K562 (cell line): Measurements from ENCODE around the gene CHD1L. TPM values are rescaled to one million over a fixed set of nuclear protein-coding genes. Genes with fewer than 3 reads are reported as not detected.
A peak's percentile ranks its signal among the peaks of the same experiment; 100 is the strongest.
"Not testable (repeated sequence)": the region's sequence is repeated elsewhere in the genome, so short reads cannot be mapped to it uniquely, and the experiment has no call there.

Experiments
- ATAC-seq: fragments of 200-7000 bp; cut with Tn5 transposase; 3 replicates; pipeline ENCODE4 v1.9.1; 2020; ENCODE audit warnings: moderate library complexity
- BruUV-seq: library from RNA; stranded (reverse); fragments of 400-500 nt; replicated peaks from 2 replicates; lab custom pipeline; 2021; lab: Mats Ljungman, UMichigan
- CTCF ChIA-PET: fragments of 300-600 bp; formaldehyde crosslinking; extraction: SDS; loops from one replicate; lab custom pipeline; 2021; ENCODE audit warnings: low intra/inter-chr PET ratio; lab: Yijun Ruan, JAX
- POLR2A ChIA-PET: fragments of 300-600, 350-650 bp; sonication (Branson Sonifier 250); formaldehyde crosslinking; extraction: SDS; loops from one replicate; lab custom pipeline; 2021; ENCODE audit warnings: antibody characterized with exemption, inconsistent platforms; lab: Yijun Ruan, JAX
- DNase-seq, 4 experiments: peaks; one replicate each; pipeline versions ENCODE4 v3.0.0 to v3.0.0-alpha.2; 2011 to 2018; ENCODE audit warnings: low spot score in 3 of 4, mixed read lengths in 3 of 4; ENCODE audit errors: extremely low read depth in 1 of 4
- FAIRE-seq: peaks from 2 replicates; lab custom pipeline; 2011; peaks lifted over from hg19 to GRCh38; lab: Jason Lieb, UNC
- H2AFZ ChIP-seq: 2 replicates; pipeline ENCODE4 v1.6.0; 2011; ENCODE audit warnings: low read depth, low read length, control low read depth, inconsistent platforms
- H3K27ac ChIP-seq: fragments of 200-600 bp; 3 replicates; pipeline ENCODE4 v1.8.0; 2011; ENCODE audit warnings: low read depth, mild to moderate bottlenecking, control low read depth, inconsistent platforms, low read length, moderate library complexity, mixed read lengths; ENCODE audit errors: extremely low read depth
- H3K27me3 ChIP-seq, 2 experiments: fragments of 300-600 bp in 1 of 2; 2 replicates in 1 of 2; 3 replicates in 1 of 2; pipeline versions ENCODE4 v1.6.0 to v1.8.0; 2011; ENCODE audit warnings: inconsistent platforms in 2 of 2, low read length in 2 of 2, mild to moderate bottlenecking in 1 of 2, mixed read lengths in 1 of 2, moderate library complexity in 1 of 2; ENCODE audit not compliant: control insufficient read depth in 2 of 2, insufficient read depth in 2 of 2
- H3K36me3 ChIP-seq: fragments of 300-600 bp; 3 replicates; pipeline ENCODE4 v1.8.0; 2011; ENCODE audit warnings: mild to moderate bottlenecking, low read length, inconsistent platforms; ENCODE audit not compliant: control insufficient read depth, insufficient read depth
- H3K4me1 ChIP-seq, 2 experiments: fragments of 200-600 bp in 1 of 2; replicated peaks in 1 of 2; 2 replicates in 1 of 2; 3 replicates in 1 of 2; pipeline versions ENCODE4 v1.5.1 to v1.8.0; 2011; ENCODE audit warnings: inconsistent platforms in 2 of 2, low read length in 2 of 2, mild to moderate bottlenecking in 1 of 2, mixed read lengths in 1 of 2, moderate library complexity in 1 of 2; ENCODE audit not compliant: control insufficient read depth in 2 of 2, insufficient read depth in 2 of 2
- H3K4me2 ChIP-seq: 2 replicates; pipeline ENCODE4 v1.6.1; 2011; ENCODE audit warnings: low read length, control low read depth, inconsistent platforms, mixed read lengths; ENCODE audit not compliant: insufficient read depth
- H3K4me3 ChIP-seq: fragments of 200-600 bp; sonication (generic), shearing (Covaris generic); 2 replicates; pipeline ENCODE4 v1.5.1; 2016; ENCODE audit warnings: control low read depth, inconsistent platforms
- H3K79me2 ChIP-seq: fragments of 200-600 bp; 3 replicates; pipeline ENCODE4 v1.8.0; 2011; ENCODE audit warnings: low read length, inconsistent platforms; ENCODE audit not compliant: control insufficient read depth, insufficient read depth
- H3K9ac ChIP-seq, 2 experiments: 2 replicates each; pipeline versions ENCODE4 v1.6.0 to v1.6.1; 2011; ENCODE audit warnings: low read depth in 2 of 2, low read length in 2 of 2, control low read depth in 1 of 2, inconsistent platforms in 1 of 2, mild to moderate bottlenecking in 1 of 2, mixed read lengths in 1 of 2; ENCODE audit not compliant: insufficient read depth in 1 of 2
- H3K9me1 ChIP-seq: one replicate; pipeline ENCODE4 v1.6.0; 2011; ENCODE audit warnings: inconsistent platforms, mild to moderate bottlenecking, low read length, moderate library complexity; ENCODE audit not compliant: control insufficient read depth, insufficient read depth
- H3K9me3 ChIP-seq: replicated peaks from 2 replicates; pipeline ENCODE4 v1.5.1; 2011; ENCODE audit warnings: low read depth, low read length, inconsistent platforms; ENCODE audit not compliant: control insufficient read depth, insufficient read depth
- H4K20me1 ChIP-seq: replicated peaks from 2 replicates; pipeline ENCODE4 v1.6.1; 2011; ENCODE audit warnings: low read length, inconsistent platforms, mixed read lengths; ENCODE audit not compliant: control insufficient read depth, insufficient read depth
- DPF2 ChIP-seq: fragments of 450-650 bp; IDR thresholded peaks from 2 replicates; pipeline ENCODE4 v1.6.1; 2016
- ILF3 ChIP-seq: fragments of 450-650 bp; IDR thresholded peaks from 2 replicates; pipeline ENCODE4 v1.6.1; 2018; ENCODE audit warnings: antibody characterized with exemption, mild to moderate bottlenecking, moderate library complexity, borderline replicate concordance
- PRMT5 ChIP-seq: sonication (generic); formaldehyde crosslinking; IDR thresholded peaks from 2 replicates; pipeline ENCODE4 v1.5.0; 2020; ENCODE audit warnings: missing genetic modification reagents
- RBM25 ChIP-seq: fragments of 200-400 bp; formaldehyde crosslinking; IDR thresholded peaks from 2 replicates; pipeline ENCODE4 v1.6.1; 2018; ENCODE audit warnings: low read length, low read depth, moderate library complexity; ENCODE audit not compliant: severe bottlenecking
- STAT5A ChIP-seq: IDR thresholded peaks from 2 replicates; pipeline ENCODE4 v1.6.1; 2012; ENCODE audit warnings: low read length, inconsistent platforms, borderline replicate concordance
- ZNF239 ChIP-seq: fragments of 250-450 bp; sonication (Bioruptor Pico); IDR thresholded peaks from 2 replicates; pipeline ENCODE4 v1.4.0; 2020; ENCODE audit warnings: mild to moderate bottlenecking
- ZNF354B ChIP-seq: fragments of 250-450 bp; sonication (Bioruptor Pico); IDR thresholded peaks from 2 replicates; pipeline ENCODE4 v1.4.0; 2020
- ZNF507 ChIP-seq: conservative IDR thresholded peaks from 2 replicates; pipeline ENCODE4 v1.6.1; 2017; ENCODE audit warnings: missing genetic modification characterization, missing compliant biosample characterization
- ZNF76 ChIP-seq: fragments of 250-450 bp; sonication (Bioruptor Pico); IDR thresholded peaks from 2 replicates; pipeline ENCODE4 v1.4.0; 2020; ENCODE audit warnings: mild to moderate bottlenecking, moderate library complexity, borderline replicate concordance
- WGBS: fragments of 100-300 bp; shearing (Covaris generic); methylation state at CpG from one replicate; pipeline ENCODE4 v1.1.6; 2016; ENCODE audit warnings: low coverage, mixed read lengths; ENCODE audit not compliant: insufficient coverage; ENCODE audit errors: missing lambda C conversion rate; 5-methylcytosine and 5-hydroxymethylcytosine counted together
- in situ Hi-C: fragments of 300-500 bp; cut with MboI; formaldehyde crosslinking; loops from 4 replicates; pipeline ENCODE4 v1.15.0; 2018; ENCODE audit warnings: inconsistent platforms, mixed read lengths
- intact Hi-C: fragments of 100-400 bp; cut with micrococcal nuclease; formaldehyde crosslinking; loops from 2 replicates; pipeline ENCODE4 v1.14.2; 2022
- polyA plus RNA-seq, 8 experiments: library from polyadenylated mRNA; depleted of rRNA in 4 of 8; stranded (reverse) in 5 of 8; unstranded in 3 of 8; fragments of >200 nt; fragmentation: Nextera tagmentation in 2 of 8; fragmentation: Illumina TruSeq in 1 of 8; extraction: Ambion mirVana in 2 of 8; extraction: Trizol in 1 of 8; gene quantifications; 2 replicates each; pipeline versions ENCODE4 v1.2.1 to v1.2.3, GENCODE V29; 2011 to 2014; ENCODE audit warnings: inconsistent platforms in 1 of 8, missing spikeins in 1 of 8
- total RNA-seq, 7 experiments: library from RNA; depleted of rRNA in 6 of 7; stranded (reverse); fragments of >200 nt in 6 of 7; fragmentation: Illumina TruSeq in 2 of 7; extraction: Trizol in 2 of 7; gene quantifications; 2 replicates each; pipeline versions ENCODE4 v1.2.1 to v1.2.3, GENCODE V29; 2011 to 2021; ENCODE audit warnings: low replicate concordance in 1 of 7
- TF ChIP-seq, protein P1 (sequence below): sonication (generic); formaldehyde crosslinking; IDR thresholded peaks from 2 replicates; pipeline ENCODE4 v1.8.0; 2023; ENCODE audit warnings: mild to moderate bottlenecking, missing genetic modification reagents

CHD1L gene
- total and polyA plus RNA-seq, 9 of the 15 experiments (the other 6 are each of a cell fraction or from before 2014, with no cell fraction given): 25.0 to 93.3 (median 59.1) TPM

DNA sequence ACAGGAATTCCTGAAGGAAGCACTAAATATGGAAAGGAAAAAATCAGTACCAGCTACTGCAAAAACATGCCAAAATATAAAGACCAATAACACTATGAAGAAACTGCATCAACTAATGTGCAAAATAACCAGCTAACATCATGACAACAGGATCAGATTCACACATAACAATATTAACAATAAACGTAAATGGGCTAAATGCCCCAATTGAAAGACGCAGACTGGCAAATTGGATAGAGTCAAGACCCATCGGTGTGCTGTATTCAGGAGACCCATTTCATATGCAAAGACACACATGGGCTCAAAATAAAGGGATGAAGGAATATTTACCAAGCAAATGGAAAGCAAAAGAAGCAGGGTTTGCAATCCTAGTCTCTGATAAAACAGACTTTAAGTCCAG, 63.3 kb downstream of the CHD1L start:
- H3K27me3 ChIP-seq, H2AFZ ChIP-seq, CTCF ChIA-PET, H3K27ac ChIP-seq, H3K9me1 ChIP-seq, H3K79me2 ChIP-seq, ATAC-seq, POLR2A ChIA-PET, in situ Hi-C loops, BruUV-seq, DNase-seq, H3K4me3 ChIP-seq, H3K4me2 ChIP-seq, FAIRE-seq, H3K9me3 ChIP-seq, intact Hi-C loops, H3K9ac ChIP-seq, H4K20me1 ChIP-seq, H3K36me3 ChIP-seq, H3K4me1 ChIP-seq: not testable (repeated sequence)
- 69% methylated on average over 3 of the region's 3 CpGs for WGBS
- peak; percentile 95 for TF ChIP-seq ZNF354B (CRISPR knock-in tag)
- TF ChIP-seq RBM25: peak; percentile 14
- peak; percentile 99 for TF ChIP-seq ZNF507

DNA sequence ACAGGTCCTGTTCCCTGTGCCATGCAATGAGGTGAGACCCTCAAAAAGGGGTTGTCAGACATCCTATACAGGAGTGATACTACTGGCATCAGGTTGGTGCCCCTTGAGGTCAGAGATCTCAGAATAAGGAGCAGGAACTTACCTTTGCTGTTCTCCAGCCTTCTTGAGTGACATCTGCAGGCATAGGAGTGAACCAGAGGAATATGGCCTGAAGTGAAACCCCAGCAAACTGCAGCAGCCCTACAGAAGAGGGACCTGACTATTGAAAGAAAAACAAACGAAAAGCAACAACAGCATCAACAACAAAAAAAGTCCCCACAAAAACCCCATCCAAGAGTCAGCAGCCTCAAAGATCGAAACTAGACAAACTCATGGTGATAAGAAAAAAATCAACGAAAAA, 74.5 kb downstream of the CHD1L start:
- no peaks in the 10 kb centered on the region for H3K4me1 ChIP-seq
- FAIRE-seq (no peak), DNase-seq (no peak), ATAC-seq (no peak)
- no peaks in the 10 kb centered on the region for H4K20me1 ChIP-seq
- no peak overlapping the region for H3K4me2 ChIP-seq
- H3K9me3 ChIP-seq: no peaks in the 10 kb centered on the region
- intact Hi-C loops: loop anchor here (10.0 kb wide), 1 partner anchor 78 kb away; no protein-coding TSS in a partner anchor
- WGBS: 12% methylated on average over 3 of the region's 3 CpGs
- POLR2A ChIA-PET: interaction anchor here (1.0 kb wide), 1 partner anchor 14 kb away, joined by 4 read pairs; no protein-coding TSS in a partner anchor
- H3K36me3 ChIP-seq: no peaks in the 10 kb centered on the region
- BruUV-seq: no TSS peak
- H3K4me3 ChIP-seq: no peak overlapping the region
- CTCF ChIA-PET: no interaction called here
- no peak overlapping the region for H2AFZ ChIP-seq
- H3K9ac ChIP-seq: no peak overlapping the region
- H3K27me3 ChIP-seq: no peaks in the 10 kb centered on the region
- no peak overlapping the region for H3K27ac ChIP-seq
- no peaks in the 10 kb centered on the region for H3K9me1 ChIP-seq
- no peaks in the 10 kb centered on the region for H3K79me2 ChIP-seq
- in situ Hi-C loops: no loop called here
- TF ChIP-seq PRMT5 (CRISPR knock-in tag) (no peak), ILF3 (no peak), ZNF239 (CRISPR knock-in tag) (no peak), DPF2 (no peak), STAT5A (no peak), ZNF76 (CRISPR knock-in tag) (no peak)
- TF ChIP-seq, protein P1, sequence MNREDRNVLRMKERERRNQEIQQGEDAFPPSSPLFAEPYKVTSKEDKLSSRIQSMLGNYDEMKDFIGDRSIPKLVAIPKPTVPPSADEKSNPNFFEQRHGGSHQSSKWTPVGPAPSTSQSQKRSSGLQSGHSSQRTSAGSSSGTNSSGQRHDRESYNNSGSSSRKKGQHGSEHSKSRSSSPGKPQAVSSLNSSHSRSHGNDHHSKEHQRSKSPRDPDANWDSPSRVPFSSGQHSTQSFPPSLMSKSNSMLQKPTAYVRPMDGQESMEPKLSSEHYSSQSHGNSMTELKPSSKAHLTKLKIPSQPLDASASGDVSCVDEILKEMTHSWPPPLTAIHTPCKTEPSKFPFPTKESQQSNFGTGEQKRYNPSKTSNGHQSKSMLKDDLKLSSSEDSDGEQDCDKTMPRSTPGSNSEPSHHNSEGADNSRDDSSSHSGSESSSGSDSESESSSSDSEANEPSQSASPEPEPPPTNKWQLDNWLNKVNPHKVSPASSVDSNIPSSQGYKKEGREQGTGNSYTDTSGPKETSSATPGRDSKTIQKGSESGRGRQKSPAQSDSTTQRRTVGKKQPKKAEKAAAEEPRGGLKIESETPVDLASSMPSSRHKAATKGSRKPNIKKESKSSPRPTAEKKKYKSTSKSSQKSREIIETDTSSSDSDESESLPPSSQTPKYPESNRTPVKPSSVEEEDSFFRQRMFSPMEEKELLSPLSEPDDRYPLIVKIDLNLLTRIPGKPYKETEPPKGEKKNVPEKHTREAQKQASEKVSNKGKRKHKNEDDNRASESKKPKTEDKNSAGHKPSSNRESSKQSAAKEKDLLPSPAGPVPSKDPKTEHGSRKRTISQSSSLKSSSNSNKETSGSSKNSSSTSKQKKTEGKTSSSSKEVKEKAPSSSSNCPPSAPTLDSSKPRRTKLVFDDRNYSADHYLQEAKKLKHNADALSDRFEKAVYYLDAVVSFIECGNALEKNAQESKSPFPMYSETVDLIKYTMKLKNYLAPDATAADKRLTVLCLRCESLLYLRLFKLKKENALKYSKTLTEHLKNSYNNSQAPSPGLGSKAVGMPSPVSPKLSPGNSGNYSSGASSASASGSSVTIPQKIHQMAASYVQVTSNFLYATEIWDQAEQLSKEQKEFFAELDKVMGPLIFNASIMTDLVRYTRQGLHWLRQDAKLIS (CRISPR knock-in tag): no peak
